ENCODE data around the gene PTGIS. TPM values are rescaled to one million over a fixed set of nuclear protein-coding genes. Genes with fewer than 3 reads are reported as not detected.

PTGIS gene
- total RNA-seq, 1 donor from 2014 or later: 42.1 TPM

DNA sequence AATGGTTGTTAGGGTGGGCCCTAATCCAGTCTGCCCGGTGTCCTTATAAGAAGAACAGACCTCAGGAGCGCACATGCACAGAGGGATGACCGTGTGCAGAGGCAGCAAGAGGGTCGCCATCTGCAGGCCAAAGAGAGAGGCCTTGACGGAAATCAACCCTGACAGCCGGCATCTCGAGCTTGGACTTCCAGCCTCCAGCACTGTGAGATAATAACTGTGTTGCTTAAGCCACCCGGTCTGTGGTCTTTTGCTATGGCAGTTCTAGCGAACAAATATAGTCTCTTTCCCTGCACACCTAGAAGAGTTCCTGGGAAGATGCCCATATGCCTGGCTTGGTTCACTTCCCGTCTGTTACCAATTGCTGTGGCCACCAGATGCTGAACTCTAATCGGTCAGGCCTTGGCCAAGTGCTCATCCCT lies 35.3 kb upstream of the PTGIS start:
- Histone ChIP-seq H3K27me3 (no peaks in the 10 kb centered on the region), H3K4me3 (no peak overlapping the region), H3K27ac (no peak overlapping the region), H3K4me1 (peaks cover 4% of the 10 kb centered on the region), H3K36me3 (no peaks in the 10 kb centered on the region), H3K9me3 (no peaks in the 10 kb centered on the region)
- TF ChIP-seq CTCF (IDR thresholded peaks at IDR 0.05): peak; percentile 9
- intact Hi-C loops (cut with DNase I): no loop called here
- ATAC-seq: no peak
- DNase-seq: no peak

- Histone ChIP-seq H3K27ac (no peak overlapping the region), H3K36me3 (no peaks in the 10 kb centered on the region), H3K27me3 (no peaks in the 10 kb centered on the region), H3K9me3 (no peaks in the 10 kb centered on the region), H3K4me3 (no peak overlapping the region), H3K4me1 (peaks cover 4% of the 10 kb centered on the region)
- DNase-seq (no peak), ATAC-seq (no peak)
- intact Hi-C loops (cut with DNase I): no loop called here
- TF ChIP-seq CTCF (IDR thresholded peaks at IDR 0.05): no peak
These were observed 34.6 kb upstream of the PTGIS start for GRCh38 chr20:49602345-49603208.

DNA sequence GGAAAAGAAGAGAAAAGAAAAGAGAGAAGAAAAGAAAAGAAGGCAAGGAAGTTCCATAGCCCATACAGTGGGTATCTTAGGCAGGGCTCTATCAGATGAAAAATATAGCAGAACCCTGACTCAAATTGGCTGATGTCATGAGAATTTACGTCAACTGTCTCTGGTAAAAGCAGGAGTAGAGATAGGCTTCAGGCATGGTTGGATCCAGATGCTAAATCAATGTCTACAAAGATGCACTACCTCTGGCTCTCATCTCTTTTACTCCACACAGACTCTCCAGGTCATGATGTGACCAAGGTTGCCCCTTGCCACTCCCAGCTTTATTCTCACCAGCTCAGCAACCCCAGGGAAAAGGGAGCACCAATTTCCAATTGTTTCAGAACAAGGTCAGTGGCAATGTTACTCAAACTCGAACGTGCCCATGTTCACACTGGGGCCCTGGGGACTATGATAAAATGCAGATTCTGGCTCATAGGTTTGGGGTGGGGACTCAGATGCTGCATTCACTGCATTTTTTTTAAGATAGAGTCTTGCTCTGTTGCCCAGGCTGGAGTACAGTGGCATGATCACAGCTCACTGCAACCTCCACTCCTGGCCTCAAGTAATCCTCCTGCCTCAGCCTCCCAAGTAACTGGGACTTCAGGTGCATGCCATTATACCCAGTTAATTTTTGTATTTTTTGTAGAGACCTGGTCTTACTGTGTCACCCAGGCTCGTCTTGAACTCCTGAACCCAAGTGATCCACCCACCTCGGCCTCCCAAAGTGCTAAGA lies 33.4 kb upstream of the PTGIS start:
- intact Hi-C loops (cut with DNase I): no loop called here
- no peaks in the 10 kb centered on the region for H3K36me3 ChIP-seq
- peaks cover 9% of the 10 kb centered on the region for H3K4me1 ChIP-seq
- TF ChIP-seq CTCF (IDR thresholded peaks at IDR 0.05): no peak
- no peak overlapping the region for H3K27ac ChIP-seq
- no peak overlapping the region for H3K4me3 ChIP-seq
- H3K9me3 ChIP-seq: no peaks in the 10 kb centered on the region
- H3K27me3 ChIP-seq: no peaks in the 10 kb centered on the region
- DNase-seq: no peak
- no peak for ATAC-seq

DNA sequence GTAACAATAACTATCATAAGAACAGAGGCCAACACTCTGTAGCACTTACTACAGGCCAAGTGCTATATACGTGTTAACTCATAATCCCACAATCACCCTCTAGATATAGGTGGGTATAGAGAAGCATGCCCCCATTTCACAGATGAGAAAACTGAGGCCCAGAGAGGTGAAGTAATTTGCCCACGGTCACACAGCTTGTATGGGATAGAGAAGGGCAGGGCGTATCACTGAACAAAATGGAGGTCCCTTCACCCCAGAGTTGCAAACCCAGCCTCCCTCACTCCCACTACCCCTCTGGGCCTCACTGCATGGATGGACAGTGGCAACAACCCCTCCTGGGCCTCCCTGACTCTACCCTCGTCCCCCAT lies 31.8 kb upstream of the PTGIS start:
- H3K36me3 ChIP-seq: no peaks in the 10 kb centered on the region
- H3K27ac ChIP-seq: no peak overlapping the region
- intact Hi-C loops (cut with DNase I): no loop called here
- DNase-seq (no peak), ATAC-seq (no peak)
- TF ChIP-seq CTCF (IDR thresholded peaks at IDR 0.05): no peak
- H3K9me3 ChIP-seq: no peaks in the 10 kb centered on the region
- no peak overlapping the region for H3K4me3 ChIP-seq
- H3K4me1 ChIP-seq: peaks cover 22% of the 10 kb centered on the region
- H3K27me3 ChIP-seq: no peaks in the 10 kb centered on the region

GRCh38 chr20:49597825-49598395 lies 30.0 kb upstream of the PTGIS start:
- no peaks in the 10 kb centered on the region for H3K27me3 ChIP-seq
- H3K9me3 ChIP-seq: no peaks in the 10 kb centered on the region
- no peak for TF ChIP-seq CTCF (IDR thresholded peaks at IDR 0.05)
- peaks cover 37% of the 10 kb centered on the region for H3K4me1 ChIP-seq
- no peak overlapping the region for H3K4me3 ChIP-seq
- H3K27ac ChIP-seq: no peak overlapping the region
- ATAC-seq: no peak
- no peaks in the 10 kb centered on the region for H3K36me3 ChIP-seq
- intact Hi-C loops (cut with DNase I): no loop called here
- no peak for DNase-seq

Measured in upper lobe of right lung (tissue), 1 donor.